Kasumi-1 (cell line): ENCODE data around the gene EXOC6B.
A peak's percentile ranks its signal among the peaks of the same experiment; 100 is the strongest.

Source experiments
- DNase-seq, 2 experiments: peaks; one replicate each; lab custom pipeline; 2025; lab: John Stamatoyannopoulos, UW

Gene EXOC6B

DNA sequence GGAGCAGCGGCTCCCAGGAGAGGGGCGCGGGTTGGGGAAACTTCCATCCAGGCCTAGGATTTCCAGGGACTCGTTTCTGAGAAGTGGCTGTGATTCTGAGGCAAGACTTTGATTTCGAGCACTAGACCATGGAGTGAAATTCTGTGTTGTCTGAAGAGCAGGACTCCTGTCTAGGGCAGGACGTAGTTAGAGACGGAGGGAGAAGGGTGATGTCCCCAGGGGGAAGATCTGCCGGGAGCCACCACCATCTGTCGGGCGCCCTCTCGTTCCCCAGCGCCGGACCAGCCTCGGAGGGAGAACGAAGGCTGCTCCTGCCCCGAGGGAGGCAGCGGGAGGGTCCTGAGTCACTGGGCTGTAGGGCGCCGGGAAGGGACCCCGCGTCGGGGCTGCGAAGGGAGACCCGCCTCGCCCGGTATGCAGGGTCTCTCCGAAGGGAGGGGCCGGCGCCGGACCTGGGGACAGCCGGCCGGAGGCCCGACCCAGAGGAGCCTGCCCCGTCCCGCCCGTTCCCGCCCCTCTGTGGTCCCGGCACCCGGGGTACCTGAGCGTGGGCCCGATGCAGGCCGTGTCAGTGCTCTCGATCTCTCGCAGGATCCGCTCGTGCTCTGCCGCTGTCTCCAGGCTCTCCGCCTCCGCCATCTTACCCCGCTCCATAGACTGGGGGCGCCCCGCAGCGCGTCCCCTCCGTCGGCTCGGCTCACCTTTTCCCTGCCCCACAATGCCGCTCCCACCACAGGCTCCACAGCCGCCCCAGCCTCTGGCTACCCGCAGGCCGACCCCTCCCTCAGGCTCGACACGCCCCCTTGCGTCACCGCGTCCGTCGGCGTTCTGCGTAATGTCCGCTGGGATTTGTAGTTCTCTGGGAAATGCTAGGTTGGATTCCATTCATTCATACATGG lies at the start of gene EXOC6B:
Gene EXOC6B (minus strand): TSS at position 777 of the 899 bp plus-strand sequence.
- peak; percentile 74 to 76 for DNase-seq

GRCh38 chr2:72871880-72872279 lies 46.0 kb upstream of the EXOC6B start:
- no peak for DNase-seq

GRCh38 chr2:72871060-72871459 lies 45.2 kb upstream of the EXOC6B start:
- DNase-seq: no peak

GRCh38 chr2:72864500-72864899 lies 38.7 kb upstream of the EXOC6B start:
- no peak for DNase-seq

- DNase-seq: no peak
Measured at GRCh38 chr2:72863046-72863445, 37.2 kb upstream of the EXOC6B start.

GRCh38 chr2:72862239-72862988 lies 36.6 kb upstream of the EXOC6B start:
- DNase-seq: peak; percentile 63 to 67

DNA sequence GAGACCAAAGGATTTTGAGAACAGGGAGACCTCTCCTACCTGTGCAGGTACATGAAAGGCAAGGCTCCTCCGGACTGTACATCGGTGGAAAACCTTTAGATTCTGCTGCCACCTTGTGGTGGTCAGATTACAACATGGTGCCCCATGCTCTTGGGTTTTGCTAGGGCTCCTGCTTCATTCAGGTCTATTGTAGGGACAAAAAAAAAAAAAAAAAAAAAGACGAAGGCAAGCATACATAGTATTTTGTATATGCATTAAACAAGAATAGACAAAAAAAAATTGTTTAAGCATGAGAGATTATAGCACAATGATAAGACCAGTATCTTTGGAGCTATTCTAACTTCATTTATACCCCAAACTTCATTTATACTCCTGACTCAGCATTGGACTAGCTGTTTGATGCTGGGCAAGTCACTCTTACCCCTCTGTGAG lies 34.0 kb upstream of the EXOC6B start:
- DNase-seq: peak; percentile 8 to 43

GRCh38 chr2:72851333-72851732 lies 25.5 kb upstream of the EXOC6B start:
- no peak for DNase-seq

DNA sequence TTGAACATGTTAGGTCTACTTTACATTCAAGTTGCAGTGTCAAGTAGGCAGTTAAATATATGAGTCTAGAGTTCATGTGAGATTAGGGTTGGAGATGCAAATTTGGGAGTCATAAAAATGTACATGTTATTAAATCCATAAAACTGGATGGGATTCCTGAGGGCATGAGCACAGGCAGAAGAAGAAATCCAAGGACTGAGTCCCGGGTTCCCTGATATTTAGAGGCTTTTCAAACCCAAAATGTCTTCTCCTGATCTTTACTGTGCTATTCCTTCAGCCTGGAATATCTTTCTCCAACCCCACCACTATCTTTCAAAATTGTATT lies 23.3 kb upstream of the EXOC6B start:
- no peak for DNase-seq

GRCh38 chr2:72848436-72849137 lies 22.8 kb upstream of the EXOC6B start:
- no peak for DNase-seq

- DNase-seq: no peak
Measured at GRCh38 chr2:72847534-72848315, 21.9 kb upstream of the EXOC6B start.

DNA sequence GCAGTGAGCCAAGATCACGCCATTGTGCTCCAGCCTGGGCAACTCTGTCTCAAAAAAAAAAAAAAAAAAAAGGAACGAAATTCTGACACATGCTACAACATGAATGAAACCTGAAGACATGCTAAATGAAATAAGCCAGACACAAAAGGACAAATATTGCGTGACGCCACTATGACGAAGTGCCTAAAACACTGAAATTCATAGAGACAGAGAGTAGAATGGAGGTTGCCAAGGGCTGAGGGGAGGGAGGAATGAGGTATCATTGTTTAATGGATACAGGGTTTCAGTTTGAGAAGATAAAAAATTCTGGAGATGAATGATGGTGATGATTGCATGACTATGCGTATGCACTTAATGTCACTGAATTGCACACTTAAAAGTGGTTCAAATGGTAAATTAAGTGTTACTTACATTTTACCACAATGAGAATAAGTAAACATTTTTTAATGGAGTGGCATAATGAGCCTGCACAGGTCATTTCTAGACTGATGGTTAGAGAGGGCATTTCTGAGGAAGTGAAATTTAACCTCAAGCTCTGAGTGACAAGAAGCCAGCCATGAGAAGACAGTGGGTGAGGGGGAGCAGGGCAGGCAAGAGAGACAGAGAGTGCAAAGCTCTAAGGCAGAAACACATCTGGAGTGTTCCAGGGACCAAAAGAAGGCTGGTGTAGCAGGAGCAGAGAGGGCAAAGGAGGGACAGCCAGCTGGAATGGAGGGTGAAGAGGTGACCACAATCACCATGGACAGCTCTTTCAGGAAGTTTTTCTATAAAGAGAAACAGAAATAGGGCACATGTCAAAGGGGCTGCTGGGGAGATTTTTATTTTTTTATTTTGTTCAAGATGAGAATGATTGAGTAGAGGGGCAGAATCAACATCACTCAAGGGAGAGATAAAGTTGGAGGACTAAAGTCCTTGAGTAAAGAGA lies 20.6 kb upstream of the EXOC6B start:
- no peak for DNase-seq

- no peak for DNase-seq
Measured at GRCh38 chr2:72843301-72843700, 17.5 kb upstream of the EXOC6B start.

GRCh38 chr2:72841462-72842125 lies 15.8 kb upstream of the EXOC6B start:
- DNase-seq: no peak

DNA sequence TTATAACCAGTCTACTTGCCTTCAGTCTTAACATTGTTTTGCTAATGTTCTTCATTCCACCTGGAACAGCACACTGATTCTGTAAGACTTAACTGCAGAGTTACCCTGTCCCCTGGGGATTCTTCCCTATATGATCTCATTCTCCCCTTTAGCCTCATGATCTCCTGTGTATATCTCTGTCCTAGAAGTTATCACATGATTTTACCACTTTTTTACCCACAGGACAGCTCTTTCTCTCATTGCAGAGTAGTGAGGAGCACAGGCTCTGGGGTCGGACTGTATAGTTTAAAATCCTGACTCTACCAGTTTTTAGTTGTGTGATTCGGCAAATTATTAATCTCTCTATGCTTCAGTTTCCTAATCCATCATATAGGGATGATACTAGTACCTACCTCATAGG lies 14.2 kb upstream of the EXOC6B start:
- no peak for DNase-seq

- DNase-seq: no peak
Measured at GRCh38 chr2:72837171-72837570, 11.3 kb upstream of the EXOC6B start.

GRCh38 chr2:72835403-72835802 lies 9.6 kb upstream of the EXOC6B start:
- no peak for DNase-seq

- DNase-seq: no peak
Measured at GRCh38 chr2:72834596-72834995, 8.8 kb upstream of the EXOC6B start.

DNA sequence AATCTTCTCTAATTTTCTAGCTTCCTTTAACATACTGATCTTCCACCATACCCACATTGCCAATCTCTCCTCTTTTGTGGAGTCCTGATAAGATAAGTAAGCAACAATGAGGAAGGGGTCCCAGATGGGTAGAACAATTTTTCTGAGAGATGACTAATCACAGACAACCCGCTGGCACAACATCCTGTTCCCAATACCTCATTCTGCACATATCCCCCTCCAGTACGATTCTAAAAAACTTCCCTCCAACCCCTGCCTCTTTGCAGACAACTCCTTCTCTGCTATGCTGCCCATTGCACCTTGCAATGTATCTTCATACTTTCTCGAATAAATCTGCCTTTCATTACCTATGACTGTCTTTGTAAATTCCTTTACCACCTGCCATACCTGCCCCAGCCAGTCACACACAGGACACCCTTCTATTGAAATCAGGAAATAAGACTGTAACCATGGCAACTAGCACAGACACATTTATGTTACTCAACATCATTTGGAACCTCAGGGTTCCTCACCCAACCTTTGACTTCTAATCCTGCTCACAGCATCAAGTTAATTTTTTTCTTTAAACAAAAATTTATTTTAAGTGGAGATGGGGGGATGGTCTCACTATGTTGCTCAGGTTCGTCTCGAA lies 7.4 kb upstream of the EXOC6B start:
- DNase-seq: no peak

GRCh38 chr2:72830273-72830672 lies 4.4 kb upstream of the EXOC6B start:
- no peak for DNase-seq
